BJ (cell line): ENCODE results near the gene DAPK2. TPM values are rescaled to one million over a fixed set of nuclear protein-coding genes. Genes with fewer than 3 reads are reported as not detected.
"Not testable (repeated sequence)": the region's sequence is repeated elsewhere in the genome, so short reads cannot be mapped to it uniquely, and the experiment has no call there.

ENCODE experiments used
- CTCF ChIA-PET: fragments of 350-600 bp; formaldehyde crosslinking; extraction: SDS; loops from one replicate; lab custom pipeline; 2021; ENCODE audit warnings: antibody characterized with exemption, inconsistent platforms; lab: Yijun Ruan, JAX
- POLR2A ChIA-PET: fragments of 300-600 bp; sonication (Branson Sonifier 250); formaldehyde crosslinking; extraction: SDS; loops from one replicate; lab custom pipeline; 2021; ENCODE audit warnings: antibody characterized with exemption; lab: Charles Lee
- DNase-seq: peaks from one replicate; pipeline ENCODE4 v3.0.0-alpha.2; 2011; ENCODE audit warnings: low read depth
- H3K27me3 ChIP-seq: 2 replicates; pipeline ENCODE4 v1.6.0; 2011; ENCODE audit warnings: low read length; ENCODE audit not compliant: control insufficient read depth, insufficient read depth
- H3K36me3 ChIP-seq: 2 replicates; pipeline ENCODE4 v1.5.1; 2011; ENCODE audit warnings: low read length; ENCODE audit not compliant: control insufficient read depth, insufficient read depth
- H3K4me3 ChIP-seq: 2 replicates; pipeline ENCODE4 v1.5.1; 2011; ENCODE audit warnings: low read depth, mild to moderate bottlenecking, control low read depth, low read length
- CTCF ChIP-seq: IDR thresholded peaks from 2 replicates; pipeline ENCODE4 v1.5.1; 2011; ENCODE audit warnings: low read depth, mild to moderate bottlenecking, control low read depth, inconsistent platforms, low read length, moderate library complexity; ENCODE audit not compliant: insufficient read depth
- polyA plus RNA-seq: library from polyadenylated mRNA; depleted of rRNA; stranded (reverse); fragments of >200 nt; gene quantifications from 2 replicates; pipeline ENCODE4 v1.2.3, GENCODE V29; 2011

The DAPK2 gene
- polyA plus RNA-seq, 1 experiment: 12.4 TPM

DNA sequence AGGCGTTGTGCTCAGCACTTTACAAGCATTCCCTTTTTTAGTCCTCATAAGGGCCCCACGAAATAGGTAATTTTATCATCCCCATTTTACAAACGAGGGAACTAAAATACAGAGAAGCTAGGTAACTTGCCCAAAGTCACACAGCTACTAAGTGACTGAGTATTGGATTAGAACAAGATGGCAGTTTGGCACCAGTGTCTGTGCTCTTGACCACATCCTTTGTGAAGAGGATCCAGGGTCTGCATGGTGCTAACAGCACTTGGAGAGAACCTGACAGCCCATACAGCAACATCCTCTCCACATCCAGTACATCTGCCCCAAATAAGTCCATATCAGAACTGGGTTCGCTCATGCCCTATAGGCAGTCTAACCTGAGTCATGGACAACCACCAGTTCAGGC lies 21.8 kb upstream of the DAPK2 start:
- CTCF ChIA-PET: interaction anchor here (0.6 to 5.4 kb wide), 33 partner anchors 11 to 776 kb away, joined by 3 to 56 read pairs (median 4); partner anchors contain the start of gene DAPK2
- no peak for DNase-seq
- Histone ChIP-seq H3K27me3 (no peaks in the 10 kb centered on the region), H3K4me3 (no peak overlapping the region), H3K36me3 (no peaks in the 10 kb centered on the region)
- TF ChIP-seq CTCF: no peak
- POLR2A ChIA-PET: no interaction called here

GRCh38 chr15:64067564-64068030 lies 21.3 kb upstream of the DAPK2 start:
- H3K4me3 ChIP-seq: no peak overlapping the region
- H3K36me3 ChIP-seq: no peaks in the 10 kb centered on the region
- ChIA-PET POLR2A (no interaction called here), CTCF (interaction anchor here (0.6 to 5.4 kb wide), 45 partner anchors 12 to 776 kb away, joined by 3 to 56 read pairs (median 4); partner anchors contain the start of genes CIAO2A and DAPK2)
- no peaks in the 10 kb centered on the region for H3K27me3 ChIP-seq
- DNase-seq: no peak
- TF ChIP-seq CTCF: peak; percentile 78

DNA sequence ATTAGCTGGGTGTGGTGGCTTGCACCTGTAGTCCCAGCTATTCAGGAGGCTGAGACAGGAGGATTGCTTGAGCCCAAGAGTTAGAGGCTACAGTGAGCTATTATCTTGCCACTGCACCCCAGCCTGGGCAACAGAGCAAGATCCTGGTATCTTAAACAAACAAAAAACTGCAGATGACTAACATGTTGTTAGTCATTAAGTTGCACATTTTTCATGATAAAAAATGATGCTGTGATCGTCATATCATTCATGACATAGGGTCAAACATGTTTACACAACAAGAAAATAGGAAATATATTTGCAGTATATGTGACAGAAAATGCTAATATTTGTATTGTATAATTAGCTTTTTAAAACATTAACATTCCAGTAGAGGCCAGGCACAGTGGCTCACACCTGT lies 20.2 kb upstream of the DAPK2 start:
- no peak overlapping the region for H3K4me3 ChIP-seq
- no peaks in the 10 kb centered on the region for H3K36me3 ChIP-seq
- ChIA-PET CTCF (interaction anchor here (0.7 to 5.4 kb wide), 9 partner anchors 10 to 455 kb away, joined by 3 to 56 read pairs (median 6); partner anchors contain the start of gene DAPK2), POLR2A (no interaction called here)
- no peak for DNase-seq
- H3K27me3 ChIP-seq: no peaks in the 10 kb centered on the region
- no peak for TF ChIP-seq CTCF

GRCh38 chr15:64060716-64061115 lies 14.4 kb upstream of the DAPK2 start:
- POLR2A ChIA-PET: no interaction called here
- Histone ChIP-seq H3K27me3 (no peaks in the 10 kb centered on the region), H3K4me3 (no peak overlapping the region), H3K36me3 (no peaks in the 10 kb centered on the region)
- TF ChIP-seq CTCF: no peak
- DNase-seq: no peak
- CTCF ChIA-PET: interaction anchor here (2.0 to 4.1 kb wide), 2 partner anchors 14 to 309 kb away, joined by 5 to 12 read pairs; partner anchors contain the start of gene DAPK2

- CTCF ChIA-PET, POLR2A ChIA-PET, H3K4me3 ChIP-seq: not testable (repeated sequence)
These were observed 12.8 kb upstream of the DAPK2 start for GRCh38 chr15:64059104-64059503.

GRCh38 chr15:64058279-64058678 lies 12.0 kb upstream of the DAPK2 start:
- Histone ChIP-seq H3K27me3 (no peaks in the 10 kb centered on the region), H3K36me3 (no peaks in the 10 kb centered on the region), H3K4me3 (no peak overlapping the region)
- ChIA-PET CTCF (interaction anchor here (1.1 kb wide), 1 partner anchor 142 kb away, joined by 3 read pairs; no protein-coding TSS in a partner anchor), POLR2A (no interaction called here)
- no peak for TF ChIP-seq CTCF
- DNase-seq: no peak

More at GRCh38 chr15:64059104-64059503, 12.8 kb upstream of the DAPK2 start:
- DNase-seq, H3K27me3 ChIP-seq, H3K36me3 ChIP-seq: not testable (repeated sequence)

DNA sequence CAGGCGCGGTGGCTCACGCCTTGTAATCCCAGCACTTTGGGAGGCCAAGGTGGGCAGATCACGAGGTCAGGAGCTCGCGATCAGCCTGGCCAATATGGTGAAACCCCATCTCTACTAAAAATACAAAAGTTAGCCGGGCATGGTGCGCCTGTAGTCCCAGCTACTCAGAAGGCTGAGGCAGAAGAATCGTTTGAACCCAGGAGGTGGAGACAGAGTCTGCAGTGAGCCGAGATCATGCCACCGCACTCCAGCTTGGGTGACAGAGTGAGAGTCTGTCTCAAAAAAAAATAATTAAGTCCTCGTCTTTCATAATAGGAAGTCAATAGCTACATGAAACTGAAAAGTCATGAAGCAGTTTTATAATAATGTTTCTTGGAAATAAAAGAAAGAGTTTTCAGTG lies 7.4 kb upstream of the DAPK2 start:
- POLR2A ChIA-PET, DNase-seq, H3K27me3 ChIP-seq, H3K36me3 ChIP-seq, H3K4me3 ChIP-seq: not testable (repeated sequence)
- CTCF ChIA-PET: interaction anchor here (1.2 to 2.1 kb wide), 2 partner anchors 14 to 301 kb away, joined by 3 to 9 read pairs; no protein-coding TSS in a partner anchor
